Panc1 (cell line): ENCODE measurements around the gene HCN2.

Source experiments
- POLR2AphosphoS5 ChIP-seq: IDR thresholded peaks from 2 replicates; pipeline ENCODE4 v1.6.1; 2012; ENCODE audit warnings: mild to moderate bottlenecking, low read depth, low read length, moderate library complexity
- REST ChIP-seq, 2 experiments: IDR thresholded peaks; 2 replicates each; pipeline ENCODE4 v1.6.1; 2011 to 2012; ENCODE audit warnings: low read depth in 2 of 2, control low read depth in 1 of 2, low read length in 1 of 2, mild to moderate bottlenecking in 1 of 2, moderate library complexity in 1 of 2; ENCODE audit not compliant: insufficient read depth in 1 of 2
- SIN3A ChIP-seq: IDR thresholded peaks from 2 replicates; pipeline ENCODE4 v1.6.1; 2012; ENCODE audit warnings: low read depth, mild to moderate bottlenecking, low read length, moderate library complexity, borderline replicate concordance; ENCODE audit not compliant: insufficient read depth
- TF ChIP-seq, protein P1 (sequence below): fragments of 450-650 bp; IDR thresholded peaks from 2 replicates; pipeline ENCODE4 v1.5.1; 2017; ENCODE audit warnings: mild to moderate bottlenecking

- TF ChIP-seq, protein P1, sequence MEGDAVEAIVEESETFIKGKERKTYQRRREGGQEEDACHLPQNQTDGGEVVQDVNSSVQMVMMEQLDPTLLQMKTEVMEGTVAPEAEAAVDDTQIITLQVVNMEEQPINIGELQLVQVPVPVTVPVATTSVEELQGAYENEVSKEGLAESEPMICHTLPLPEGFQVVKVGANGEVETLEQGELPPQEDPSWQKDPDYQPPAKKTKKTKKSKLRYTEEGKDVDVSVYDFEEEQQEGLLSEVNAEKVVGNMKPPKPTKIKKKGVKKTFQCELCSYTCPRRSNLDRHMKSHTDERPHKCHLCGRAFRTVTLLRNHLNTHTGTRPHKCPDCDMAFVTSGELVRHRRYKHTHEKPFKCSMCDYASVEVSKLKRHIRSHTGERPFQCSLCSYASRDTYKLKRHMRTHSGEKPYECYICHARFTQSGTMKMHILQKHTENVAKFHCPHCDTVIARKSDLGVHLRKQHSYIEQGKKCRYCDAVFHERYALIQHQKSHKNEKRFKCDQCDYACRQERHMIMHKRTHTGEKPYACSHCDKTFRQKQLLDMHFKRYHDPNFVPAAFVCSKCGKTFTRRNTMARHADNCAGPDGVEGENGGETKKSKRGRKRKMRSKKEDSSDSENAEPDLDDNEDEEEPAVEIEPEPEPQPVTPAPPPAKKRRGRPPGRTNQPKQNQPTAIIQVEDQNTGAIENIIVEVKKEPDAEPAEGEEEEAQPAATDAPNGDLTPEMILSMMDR, result no peak
- TF ChIP-seq POLR2AphosphoS5 (no peak), REST (IDR thresholded peaks at IDR 0.05; ENCODE audit: insufficient read depth in 1 of 2, low read depth in 2 of 2, low read length in 1 of 2) (no peak), SIN3A (no peak)
These were observed 61.6 kb downstream of the HCN2 start for GRCh38 chr19:651114-651818.
